Skeletal muscle satellite cell (primary cell): Measurements from ENCODE around the gene ENAH.
"Not testable (repeated sequence)": the region's sequence is repeated elsewhere in the genome, so short reads cannot be mapped to it uniquely, and the experiment has no call there.

ENCODE experiments used
- H3K27me3 ChIP-seq: 2 replicates; pipeline ENCODE4 v1.7.0; 2013; ENCODE audit warnings: low read length; ENCODE audit not compliant: control insufficient read depth, insufficient read depth
- H3K36me3 ChIP-seq: 2 replicates; pipeline ENCODE4 v1.7.0; 2013; ENCODE audit warnings: mild to moderate bottlenecking, control low read depth, low read length; ENCODE audit not compliant: insufficient read depth
- H3K4me1 ChIP-seq: 2 replicates; pipeline ENCODE4 v1.7.0; 2013; ENCODE audit warnings: low read length; ENCODE audit not compliant: control insufficient read depth, insufficient read depth
- H3K4me2 ChIP-seq: 2 replicates; pipeline ENCODE4 v1.7.0; 2013; ENCODE audit warnings: mild to moderate bottlenecking, low read length
- H3K4me3 ChIP-seq: 2 replicates; pipeline ENCODE4 v1.7.0; 2013; ENCODE audit warnings: low read length
- H3K9ac ChIP-seq: 2 replicates; pipeline ENCODE4 v1.7.0; 2013; ENCODE audit warnings: mild to moderate bottlenecking, low read depth, low read length, moderate library complexity
- H3K9me3 ChIP-seq: replicated peaks from 2 replicates; pipeline ENCODE4 v1.7.0; 2013; ENCODE audit warnings: mild to moderate bottlenecking, control low read depth, low read length

Gene ENAH

GRCh38 chr1:225517221-225517620 lies 135.7 kb downstream of the ENAH start:
- Histone ChIP-seq H3K4me1 (peaks cover 14% of the 10 kb centered on the region), H3K27me3 (no peaks in the 10 kb centered on the region), H3K36me3 (peaks cover 42% of the 10 kb centered on the region), H3K9me3 (no peaks in the 10 kb centered on the region), H3K4me2 (no peak overlapping the region), H3K9ac (no peak overlapping the region), H3K4me3 (no peak overlapping the region)

- peaks cover 17% of the 10 kb centered on the region for H3K4me1 ChIP-seq
- peaks cover 59% of the 10 kb centered on the region for H3K36me3 ChIP-seq
- H3K4me3 ChIP-seq: no peak overlapping the region
- no peak overlapping the region for H3K9ac ChIP-seq
- H3K27me3 ChIP-seq: no peaks in the 10 kb centered on the region
- no peaks in the 10 kb centered on the region for H3K9me3 ChIP-seq
- H3K4me2 ChIP-seq: no peak overlapping the region
Measured at GRCh38 chr1:225514671-225515081, 138.2 kb downstream of the ENAH start.

GRCh38 chr1:225513576-225513975 lies 139.3 kb downstream of the ENAH start:
- not testable (repeated sequence) for H3K9ac ChIP-seq, H3K9me3 ChIP-seq, H3K4me2 ChIP-seq, H3K27me3 ChIP-seq, H3K4me3 ChIP-seq
- Histone ChIP-seq H3K4me1 (peaks cover 24% of the 10 kb centered on the region), H3K36me3 (peaks cover 58% of the 10 kb centered on the region)

DNA sequence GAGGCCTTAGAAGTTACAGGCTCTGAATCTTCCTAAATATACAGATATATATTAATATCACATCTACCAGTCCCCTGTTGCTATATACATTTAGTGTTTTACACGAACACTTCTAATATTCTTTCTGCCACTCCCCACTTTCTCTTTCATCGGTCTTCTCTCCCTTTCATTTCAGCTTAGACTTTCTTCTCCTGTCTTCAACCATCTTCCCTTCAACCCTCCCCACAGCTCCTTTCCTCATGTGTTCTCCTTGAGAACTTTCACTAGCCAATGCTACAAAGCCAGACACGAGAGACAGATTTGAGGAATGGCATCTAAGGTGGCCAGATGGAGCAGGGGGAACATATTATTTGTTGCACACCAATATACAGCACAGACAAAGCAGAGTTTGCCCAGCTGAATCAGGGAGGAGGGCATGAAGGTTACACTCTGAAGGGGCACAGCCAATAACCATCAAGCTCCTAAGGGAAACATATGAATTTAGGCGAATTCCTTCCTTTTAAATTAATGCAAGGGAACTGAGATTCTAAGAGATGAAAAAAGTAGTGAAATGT lies 141.0 kb downstream of the ENAH start:
- H3K9me3 ChIP-seq: no peaks in the 10 kb centered on the region
- H3K4me1 ChIP-seq: peaks cover 29% of the 10 kb centered on the region
- H3K27me3 ChIP-seq: no peaks in the 10 kb centered on the region
- H3K4me3 ChIP-seq: no peak overlapping the region
- H3K9ac ChIP-seq: no peak overlapping the region
- peaks cover 55% of the 10 kb centered on the region for H3K36me3 ChIP-seq
- H3K4me2 ChIP-seq: no peak overlapping the region

GRCh38 chr1:225510740-225511139 lies 142.2 kb downstream of the ENAH start:
- not testable (repeated sequence) for H3K4me3 ChIP-seq, H3K9me3 ChIP-seq, H3K9ac ChIP-seq, H3K4me2 ChIP-seq, H3K27me3 ChIP-seq
- Histone ChIP-seq H3K36me3 (peaks cover 64% of the 10 kb centered on the region), H3K4me1 (peaks cover 29% of the 10 kb centered on the region)

- Histone ChIP-seq H3K4me1 (peaks cover 20% of the 10 kb centered on the region), H3K9ac (no peak overlapping the region), H3K27me3 (no peaks in the 10 kb centered on the region), H3K4me3 (no peak overlapping the region), H3K36me3 (peaks cover 68% of the 10 kb centered on the region), H3K9me3 (no peaks in the 10 kb centered on the region), H3K4me2 (no peak overlapping the region)
Measured at GRCh38 chr1:225509770-225510169, 143.2 kb downstream of the ENAH start.

DNA sequence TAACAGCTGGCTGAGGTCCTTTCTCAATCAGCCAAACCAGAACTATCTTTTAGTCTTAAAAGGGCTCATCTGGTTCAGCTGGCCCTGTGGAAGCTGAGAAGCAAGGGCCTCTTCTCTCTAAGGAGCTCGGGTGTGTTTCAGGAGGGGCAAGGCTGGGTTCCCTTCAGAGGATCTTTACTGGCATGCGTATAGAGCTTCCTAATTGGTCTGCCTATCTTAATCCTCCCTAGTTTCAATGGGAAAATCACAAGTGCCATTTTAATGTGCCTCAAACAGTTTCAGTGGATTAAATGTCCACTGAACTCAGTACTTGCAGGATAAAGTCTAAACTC lies 143.6 kb downstream of the ENAH start:
- no peak overlapping the region for H3K4me3 ChIP-seq
- H3K36me3 ChIP-seq: peaks cover 72% of the 10 kb centered on the region
- no peaks in the 10 kb centered on the region for H3K9me3 ChIP-seq
- H3K4me2 ChIP-seq: no peak overlapping the region
- peaks cover 18% of the 10 kb centered on the region for H3K4me1 ChIP-seq
- H3K27me3 ChIP-seq: no peaks in the 10 kb centered on the region
- no peak overlapping the region for H3K9ac ChIP-seq

DNA sequence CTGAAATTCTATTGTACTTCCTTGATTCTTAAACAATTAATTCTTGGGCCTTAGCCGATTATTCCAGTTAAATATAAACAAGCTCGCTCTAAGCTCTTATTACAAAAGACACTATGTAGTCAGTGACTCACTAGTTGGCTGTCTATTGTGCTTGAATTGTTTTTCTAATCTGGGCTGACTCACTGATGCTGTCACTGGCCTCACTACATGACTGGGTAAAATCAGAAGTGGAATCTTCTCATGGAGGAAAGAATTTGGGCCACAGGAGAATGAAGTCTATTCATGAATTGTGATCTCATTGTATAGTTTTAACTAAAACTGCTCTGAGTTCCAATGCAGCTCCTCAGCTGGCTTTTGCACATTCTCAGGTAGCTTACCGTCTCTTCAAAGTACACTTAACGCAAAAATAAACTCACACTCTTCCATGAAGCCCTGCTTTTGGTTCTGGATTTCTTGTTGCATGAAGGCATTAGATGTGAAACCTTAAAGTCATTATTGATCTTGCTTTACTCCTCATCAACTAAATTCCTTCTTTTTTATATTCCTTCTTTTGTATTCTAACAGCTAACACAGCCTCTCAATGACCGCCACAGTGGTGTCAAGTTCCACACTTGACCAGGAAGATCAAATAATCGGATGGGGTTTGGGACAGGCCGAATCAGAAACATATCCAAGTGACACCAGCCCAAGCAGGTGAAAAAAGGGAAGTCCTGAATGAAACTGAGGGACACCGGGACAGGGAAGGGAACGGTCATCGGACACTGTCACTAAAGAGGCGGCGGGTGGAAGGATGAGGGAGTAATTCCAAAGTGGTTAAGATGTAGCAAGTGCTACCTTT lies 144.2 kb downstream of the ENAH start:
- Histone ChIP-seq H3K4me3 (no peak overlapping the region), H3K4me2 (peak overlapping the region; percentile 24), H3K4me1 (peaks cover 18% of the 10 kb centered on the region), H3K9me3 (no peaks in the 10 kb centered on the region), H3K9ac (peak overlapping the region; percentile 6), H3K27me3 (no peaks in the 10 kb centered on the region), H3K36me3 (peaks cover 73% of the 10 kb centered on the region)

DNA sequence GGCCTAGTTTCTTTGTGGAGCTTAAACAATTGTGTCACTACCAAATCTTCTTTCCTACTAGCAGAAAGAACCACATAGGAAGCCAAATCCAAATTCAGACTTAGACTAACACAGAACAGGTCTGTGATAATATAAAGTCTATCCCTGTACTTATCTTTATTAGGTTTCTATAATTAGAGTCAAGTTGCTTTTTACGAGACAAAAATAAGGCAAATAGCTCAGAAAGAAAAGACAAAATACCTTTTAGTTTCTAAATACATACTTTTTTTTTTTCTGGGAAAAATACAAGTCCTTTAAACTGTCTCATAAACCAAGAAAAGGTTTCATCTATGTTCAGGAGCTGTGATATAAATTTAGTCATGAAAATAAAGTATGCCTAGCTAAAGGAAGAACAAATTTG lies 146.2 kb downstream of the ENAH start:
- Histone ChIP-seq H3K9ac (no peak overlapping the region), H3K27me3 (no peaks in the 10 kb centered on the region), H3K4me2 (no peak overlapping the region), H3K9me3 (no peaks in the 10 kb centered on the region), H3K4me1 (peaks cover 18% of the 10 kb centered on the region), H3K4me3 (no peak overlapping the region), H3K36me3 (peaks cover 56% of the 10 kb centered on the region)

DNA sequence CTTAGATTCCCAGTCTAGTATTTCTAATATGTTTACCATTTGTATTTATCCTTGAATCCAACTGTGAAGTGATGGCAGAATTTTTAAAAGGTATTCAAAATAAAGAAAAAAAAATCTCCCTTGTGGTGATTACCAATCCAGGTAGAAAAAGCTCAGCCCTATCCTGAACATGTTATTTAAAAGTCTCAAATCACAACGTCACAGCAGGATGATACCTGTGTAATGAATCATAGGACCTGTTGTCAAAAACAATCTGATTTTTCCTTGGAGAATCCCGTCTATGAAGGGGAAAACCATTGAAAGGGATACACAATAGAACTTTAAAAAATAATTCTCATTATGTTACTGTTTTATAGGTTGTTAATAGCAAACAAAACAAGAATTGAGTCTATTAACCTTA lies 148.1 kb downstream of the ENAH start:
- peaks cover 57% of the 10 kb centered on the region for H3K36me3 ChIP-seq
- H3K9ac ChIP-seq: no peak overlapping the region
- no peaks in the 10 kb centered on the region for H3K27me3 ChIP-seq
- H3K4me2 ChIP-seq: no peak overlapping the region
- H3K4me1 ChIP-seq: peaks cover 16% of the 10 kb centered on the region
- H3K4me3 ChIP-seq: no peak overlapping the region
- no peaks in the 10 kb centered on the region for H3K9me3 ChIP-seq

DNA sequence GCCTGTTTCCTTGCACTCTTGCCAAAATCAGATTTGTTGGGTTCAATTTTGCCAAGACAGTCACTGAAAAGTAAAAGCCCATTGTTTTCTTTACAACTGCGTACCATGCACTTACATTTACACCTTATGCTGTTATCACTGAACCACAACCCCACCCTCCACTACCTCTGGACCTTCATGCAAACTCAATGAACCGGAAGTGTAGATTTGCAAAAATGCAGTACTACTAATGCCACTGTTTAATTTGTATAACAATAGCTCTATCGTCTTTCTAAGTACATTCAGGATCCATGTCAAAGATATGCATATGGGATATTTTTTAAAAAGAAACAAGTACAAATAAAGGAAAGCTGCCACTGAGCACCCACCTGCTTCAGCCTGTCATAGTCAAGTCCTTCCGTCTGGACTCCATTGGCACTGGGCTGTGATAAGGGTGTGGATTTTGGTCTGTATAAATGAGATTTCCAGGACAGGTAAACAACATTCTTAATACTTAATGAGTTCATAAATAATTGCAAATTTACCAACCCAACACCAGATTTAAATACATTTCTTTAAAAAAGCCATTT lies 152.2 kb downstream of the ENAH start:
- Histone ChIP-seq H3K9me3 (no peaks in the 10 kb centered on the region), H3K4me2 (no peak overlapping the region), H3K27me3 (no peaks in the 10 kb centered on the region), H3K9ac (no peak overlapping the region), H3K36me3 (peaks cover 52% of the 10 kb centered on the region), H3K4me3 (no peak overlapping the region), H3K4me1 (peaks cover 4% of the 10 kb centered on the region)
